ENCODE results near the gene PAFAH1B1. TPM values are rescaled to one million over a fixed set of nuclear protein-coding genes. Genes with fewer than 3 reads are reported as not detected.

The PAFAH1B1 gene
- total and polyA plus RNA-seq, 2 donors (not counting 3 experiments of a cell fraction or from before 2014, with no cell fraction given): 46.5 to 158 TPM

GRCh38 chr17:2692781-2693135 is 99.3 kb downstream of the PAFAH1B1 start:
- Histone ChIP-seq H3K9me1 (replicated peaks; ENCODE audit: control insufficient read depth, extremely low read depth, insufficient read depth, low read length) (no peaks in the 10 kb centered on the region), H3K9me3 (replicated peaks; ENCODE audit: control insufficient read depth, insufficient read depth, low read length) (no peaks in the 10 kb centered on the region), H3K79me2 (ENCODE audit: control insufficient read depth, insufficient read depth, low read length) (no peaks in the 10 kb centered on the region), H3K27me3 (ENCODE audit: control insufficient read depth in 2 of 2, insufficient read depth in 2 of 2, low read length in 2 of 2) (no peaks in the 10 kb centered on the region), H3K9ac (replicated peaks; ENCODE audit: extremely low read depth, insufficient read depth, low read length) (no peak overlapping the region), H3K4me2 (ENCODE audit: insufficient read depth, low read length) (no peak overlapping the region), H4K20me1 (replicated peaks; ENCODE audit: control insufficient read depth, extremely low read depth, insufficient read depth, low read length) (no peaks in the 10 kb centered on the region), H3K27ac (ENCODE audit: insufficient read depth, low read depth, low read length) (no peak overlapping the region), H3K4me1 (ENCODE audit: control insufficient read depth, extremely low read depth, insufficient read depth, low read length) (no peaks in the 10 kb centered on the region), H3K4me3 (replicated peaks in 1 of 3; ENCODE audit: insufficient read depth in 1 of 3, low read depth in 1 of 3, low read length in 3 of 3) (no peak overlapping the region), H2AFZ (ENCODE audit: low read depth, low read length) (no peak overlapping the region), H3K36me3 (ENCODE audit: control insufficient read depth in 2 of 2, extremely low read depth in 1 of 2, insufficient read depth in 2 of 2, low read length in 2 of 2) (peaks cover 3 to 17% of the 10 kb centered on the region in 2 experiments)
- ChIA-PET POLR2A (interaction anchor here (0.6 kb wide), 1 partner anchor 14 kb away, joined by 3 read pairs; no protein-coding TSS in a partner anchor), CTCF (interaction anchor here (1.2 kb wide), 1 partner anchor 277 kb away, joined by 3 read pairs; no protein-coding TSS in a partner anchor)
- intact Hi-C loops (cut with micrococcal nuclease): no loop called here
- BruUV-seq (replicated peaks): no TSS peak
- dilution Hi-C loops (cut with MboI; ENCODE audit: extremely low pct_ligation_motif_present, low sequenced_read_pairs): no loop called here
- DNase-seq (ENCODE audit: low read depth, low spot score): no peak
- no peak for TF ChIP-seq CTCF (IDR thresholded peaks at IDR 0.05; ENCODE audit: extremely low read depth in 1 of 2, insufficient read depth in 1 of 2, low read depth in 1 of 2, low read length in 2 of 2)
- TF ChIP-seq MYC (IDR thresholded peaks at IDR 0.05; ENCODE audit: low read depth, low read length): no peak
- FAIRE-seq: no peak

- ChIA-PET CTCF (interaction anchor here (0.6 kb wide), 1 partner anchor 9 kb away, joined by 3 read pairs; no protein-coding TSS in a partner anchor), POLR2A (interaction anchor here (0.5 to 0.6 kb wide), 2 partner anchors 13 to 164 kb away, joined by 3 to 5 read pairs; no protein-coding TSS in a partner anchor)
- H3K36me3 ChIP-seq (ENCODE audit: control insufficient read depth in 2 of 2, extremely low read depth in 1 of 2, insufficient read depth in 2 of 2, low read length in 2 of 2): peaks cover 3 to 17% of the 10 kb centered on the region in 2 experiments
- no peaks in the 10 kb centered on the region for H3K9me1 ChIP-seq (replicated peaks; ENCODE audit: control insufficient read depth, extremely low read depth, insufficient read depth, low read length)
- no peaks in the 10 kb centered on the region for H3K9me3 ChIP-seq (replicated peaks; ENCODE audit: control insufficient read depth, insufficient read depth, low read length)
- H3K4me3 ChIP-seq (replicated peaks in 1 of 3; ENCODE audit: insufficient read depth in 1 of 3, low read depth in 1 of 3, low read length in 3 of 3): no peak overlapping the region
- no peak overlapping the region for H2AFZ ChIP-seq (ENCODE audit: low read depth, low read length)
- H3K27me3 ChIP-seq (ENCODE audit: control insufficient read depth in 2 of 2, insufficient read depth in 2 of 2, low read length in 2 of 2): no peaks in the 10 kb centered on the region
- H4K20me1 ChIP-seq (replicated peaks; ENCODE audit: control insufficient read depth, extremely low read depth, insufficient read depth, low read length): no peaks in the 10 kb centered on the region
- intact Hi-C loops (cut with micrococcal nuclease) (no loop called here), dilution Hi-C loops (cut with MboI; ENCODE audit: extremely low pct_ligation_motif_present, low sequenced_read_pairs) (no loop called here)
- H3K79me2 ChIP-seq (ENCODE audit: control insufficient read depth, insufficient read depth, low read length): no peaks in the 10 kb centered on the region
- TF ChIP-seq POLR2AphosphoS5 (IDR thresholded peaks at IDR 0.05; ENCODE audit: insufficient read depth, low read depth, low read length) (no peak), GATA2 (IDR thresholded peaks at IDR 0.05; ENCODE audit: insufficient read depth, insufficient read length, low read depth, low read length) (no peak), FOS (IDR thresholded peaks at IDR 0.05; ENCODE audit: borderline replicate concordance, insufficient read depth, low read length) (no peak), MYC (IDR thresholded peaks at IDR 0.05; ENCODE audit: low read depth, low read length) (no peak), JUN (IDR thresholded peaks at IDR 0.05; ENCODE audit: borderline replicate concordance, insufficient read depth, insufficient read length, low read depth) (no peak), CTCF (IDR thresholded peaks at IDR 0.05; ENCODE audit: extremely low read depth in 1 of 2, insufficient read depth in 1 of 2, low read depth in 1 of 2, low read length in 2 of 2) (no peak), EZH2 (IDR thresholded peaks at IDR 0.05; ENCODE audit: borderline replicate concordance, low read depth, low read length, severe bottlenecking) (no peak), POLR2A (IDR thresholded peaks at IDR 0.05; ENCODE audit: low read depth, low read length) (no peak)
- TF ChIP-seq, protein P1, sequence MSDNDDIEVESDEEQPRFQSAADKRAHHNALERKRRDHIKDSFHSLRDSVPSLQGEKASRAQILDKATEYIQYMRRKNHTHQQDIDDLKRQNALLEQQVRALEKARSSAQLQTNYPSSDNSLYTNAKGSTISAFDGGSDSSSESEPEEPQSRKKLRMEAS (IDR thresholded peaks at IDR 0.05; ENCODE audit: insufficient read depth, insufficient read length): no peak
- no peak overlapping the region for H3K9ac ChIP-seq (replicated peaks; ENCODE audit: extremely low read depth, insufficient read depth, low read length)
- no peak overlapping the region for H3K4me2 ChIP-seq (ENCODE audit: insufficient read depth, low read length)
- BruUV-seq (replicated peaks): no TSS peak
- no peak overlapping the region for H3K27ac ChIP-seq (ENCODE audit: insufficient read depth, low read depth, low read length)
- FAIRE-seq: no peak
- no peak for DNase-seq (ENCODE audit: low read depth, low spot score)
- H3K4me1 ChIP-seq (ENCODE audit: control insufficient read depth, extremely low read depth, insufficient read depth, low read length): no peaks in the 10 kb centered on the region
Measured at GRCh38 chr17:2693561-2694380, 100.3 kb downstream of the PAFAH1B1 start.
